ENCODE results near the gene ARL6. TPM values are rescaled to one million over a fixed set of nuclear protein-coding genes. Genes with fewer than 3 reads are reported as not detected.
A peak's percentile ranks its signal among the peaks of the same experiment; 100 is the strongest.

Gene ARL6
- total RNA-seq, 1 donor from 2014 or later = 15.7 TPM

DNA sequence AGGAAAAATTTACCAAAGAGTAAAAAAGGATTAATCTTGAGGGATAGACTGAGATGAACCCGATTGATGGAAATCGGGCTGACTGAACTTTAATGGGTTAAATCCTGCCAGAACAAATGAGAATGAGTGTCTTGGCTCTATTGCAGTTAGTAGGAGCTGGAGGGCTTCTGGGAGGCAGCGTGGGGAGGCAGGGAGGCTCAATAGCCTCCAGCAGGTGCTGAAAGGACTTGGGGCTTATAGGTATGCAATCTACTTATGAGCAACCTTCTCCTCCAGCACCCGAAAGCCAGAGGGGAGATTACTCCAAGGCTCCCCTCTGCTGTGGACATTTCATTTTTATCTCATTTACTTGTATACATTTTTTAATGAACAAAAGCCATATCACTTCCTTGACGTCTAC is 56.2 kb downstream of the ARL6 start:
- TF ChIP-seq POLR2A (IDR thresholded peaks at IDR 0.05) (no peak), POLR2AphosphoS5 (IDR thresholded peaks at IDR 0.05; ENCODE audit: insufficient read depth in 1 of 2, low read depth in 1 of 2) (no peak)
- TF ChIP-seq, protein P1, sequence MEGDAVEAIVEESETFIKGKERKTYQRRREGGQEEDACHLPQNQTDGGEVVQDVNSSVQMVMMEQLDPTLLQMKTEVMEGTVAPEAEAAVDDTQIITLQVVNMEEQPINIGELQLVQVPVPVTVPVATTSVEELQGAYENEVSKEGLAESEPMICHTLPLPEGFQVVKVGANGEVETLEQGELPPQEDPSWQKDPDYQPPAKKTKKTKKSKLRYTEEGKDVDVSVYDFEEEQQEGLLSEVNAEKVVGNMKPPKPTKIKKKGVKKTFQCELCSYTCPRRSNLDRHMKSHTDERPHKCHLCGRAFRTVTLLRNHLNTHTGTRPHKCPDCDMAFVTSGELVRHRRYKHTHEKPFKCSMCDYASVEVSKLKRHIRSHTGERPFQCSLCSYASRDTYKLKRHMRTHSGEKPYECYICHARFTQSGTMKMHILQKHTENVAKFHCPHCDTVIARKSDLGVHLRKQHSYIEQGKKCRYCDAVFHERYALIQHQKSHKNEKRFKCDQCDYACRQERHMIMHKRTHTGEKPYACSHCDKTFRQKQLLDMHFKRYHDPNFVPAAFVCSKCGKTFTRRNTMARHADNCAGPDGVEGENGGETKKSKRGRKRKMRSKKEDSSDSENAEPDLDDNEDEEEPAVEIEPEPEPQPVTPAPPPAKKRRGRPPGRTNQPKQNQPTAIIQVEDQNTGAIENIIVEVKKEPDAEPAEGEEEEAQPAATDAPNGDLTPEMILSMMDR (IDR thresholded peaks at IDR 0.05) = no peak
- no peak overlapping the region for H3K27ac ChIP-seq
- intact Hi-C loops (cut with DNase I) = no loop called here
- no peaks in the 10 kb centered on the region for H3K27me3 ChIP-seq
- no peaks in the 10 kb centered on the region for H3K9me3 ChIP-seq
- no peak for DNase-seq (ENCODE audit: extremely low spot score in 2 of 2)
- peak overlapping the region in 1 of 2 donors; percentile 94 for H3K4me3 ChIP-seq
- H3K4me1 ChIP-seq = peaks cover 21% of the 10 kb centered on the region
- no peaks in the 10 kb centered on the region for H3K36me3 ChIP-seq

DNA sequence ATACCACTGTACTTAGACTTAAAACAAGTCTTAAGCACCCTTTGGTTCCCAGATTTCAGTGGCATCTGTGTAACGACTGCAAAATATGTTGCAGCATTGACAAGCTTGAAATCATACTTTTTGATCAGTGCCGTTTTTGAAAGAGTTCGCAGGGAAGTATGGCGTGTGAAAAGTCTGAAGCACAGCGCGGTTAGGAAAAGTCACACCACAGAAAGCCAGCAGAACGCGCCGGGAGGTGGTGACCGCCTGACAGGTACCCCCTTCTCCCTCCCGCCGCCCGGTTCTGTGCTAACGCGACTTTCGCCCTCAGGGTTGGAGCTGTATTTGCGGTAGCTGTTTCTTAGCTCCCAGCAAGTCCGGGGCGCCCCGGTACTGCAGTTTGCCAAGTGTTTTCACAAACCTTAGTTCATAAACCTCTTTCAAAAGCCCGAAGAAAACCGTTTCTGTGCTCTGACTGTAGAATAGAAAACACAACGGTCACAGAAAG is 56.8 kb downstream of the ARL6 start:
- Histone ChIP-seq H3K36me3 (no peaks in the 10 kb centered on the region), H3K9me3 (no peaks in the 10 kb centered on the region), H3K27ac (peak overlapping the region; percentile 94), H3K27me3 (no peaks in the 10 kb centered on the region), H3K4me1 (peaks cover 27% of the 10 kb centered on the region), H3K4me3 (peak overlapping the region; percentile 83 to 94)
- TF ChIP-seq POLR2A (IDR thresholded peaks at IDR 0.05) = no peak
- TF ChIP-seq POLR2AphosphoS5 (IDR thresholded peaks at IDR 0.05; ENCODE audit: insufficient read depth in 1 of 2, low read depth in 1 of 2) = no peak
- TF ChIP-seq, protein P1 (IDR thresholded peaks at IDR 0.05) = peak in 1 of 3 experiments; percentile 9
- no peak for DNase-seq (ENCODE audit: extremely low spot score in 2 of 2)
- intact Hi-C loops (cut with DNase I) = no loop called here

DNA sequence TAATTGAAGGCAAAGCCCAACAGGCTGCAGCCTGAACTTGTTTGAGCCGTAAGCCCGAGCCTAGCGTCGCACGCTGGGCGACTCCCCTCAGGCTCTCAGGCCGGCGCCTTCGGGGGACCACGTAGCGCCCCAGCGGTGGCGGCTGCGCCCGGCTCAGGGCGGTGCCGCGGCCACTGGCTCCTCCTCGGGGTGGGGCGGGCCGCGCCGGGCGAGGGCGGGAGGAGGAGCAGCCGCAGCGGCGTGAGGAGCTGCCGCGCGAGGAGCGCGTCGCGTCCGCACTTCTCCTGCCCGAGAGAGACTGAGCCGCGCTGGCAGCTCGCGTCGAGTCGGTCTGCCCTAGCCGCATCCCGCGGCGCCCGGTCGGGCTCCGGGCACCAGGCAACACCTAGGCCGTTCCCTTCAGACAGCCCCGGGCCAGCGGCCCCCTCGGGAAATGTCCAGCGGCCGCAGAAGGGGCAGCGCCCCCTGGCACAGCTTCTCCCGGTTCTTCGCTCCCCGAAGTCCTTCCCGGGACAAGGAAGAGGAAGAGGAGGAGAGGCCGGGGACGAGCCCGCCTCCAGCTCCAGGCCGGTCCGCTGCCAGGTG is 57.3 kb downstream of the ARL6 start, which contains the start of gene CRYBG3:
Gene CRYBG3, plus strand, starts transcription at position 238 of the 585 bp plus-strand sequence. Its CDS starts 196 bp downstream, at position 434.
- Histone ChIP-seq H3K27ac (peak within 1 kb of the TSS; percentile 94), H3K4me3 (peak within 1 kb of the TSS; percentile 83 to 94), H3K4me1 (peaks cover 32% of the 10 kb centered on the region), H3K27me3 (no peaks in the 10 kb centered on the region), H3K9me3 (no peaks in the 10 kb centered on the region), H3K36me3 (no peaks in the 10 kb centered on the region)
- TF ChIP-seq, protein P1 (IDR thresholded peaks at IDR 0.05) = peak in 1 of 3 experiments; percentile 6
- TF ChIP-seq POLR2AphosphoS5 (IDR thresholded peaks at IDR 0.05; ENCODE audit: insufficient read depth in 1 of 2, low read depth in 1 of 2) = peak in 1 of 2 donors; percentile 91
- TF ChIP-seq POLR2A (IDR thresholded peaks at IDR 0.05) = peak in 1 of 2 donors; percentile 85
- DNase-seq (ENCODE audit: extremely low spot score in 2 of 2) = no peak
- intact Hi-C loops (cut with DNase I) = no loop called here

DNA sequence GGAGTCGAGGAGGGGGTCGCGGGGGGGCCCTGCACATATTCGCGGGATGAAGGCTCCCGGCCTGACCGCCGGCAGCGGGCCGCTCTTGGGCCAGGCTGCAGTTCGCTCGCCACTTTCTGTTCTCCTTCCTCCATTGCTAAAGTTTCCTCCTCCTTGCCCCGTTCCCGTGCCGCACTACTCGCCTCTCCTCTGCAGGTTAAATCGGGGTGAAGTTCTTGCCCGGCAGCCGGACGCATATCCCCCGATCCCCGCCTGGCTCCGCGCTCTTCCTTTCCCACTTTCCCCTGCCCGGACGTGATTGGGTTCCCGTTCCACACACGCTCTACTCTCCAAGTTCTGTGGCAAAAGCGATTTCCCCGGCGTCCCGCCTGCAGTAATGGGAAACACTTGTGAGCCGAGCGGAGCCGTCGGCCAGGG is 57.8 kb downstream of the ARL6 start:
- Histone ChIP-seq H3K36me3 (no peaks in the 10 kb centered on the region), H3K27me3 (no peaks in the 10 kb centered on the region), H3K9me3 (no peaks in the 10 kb centered on the region), H3K4me3 (peak overlapping the region; percentile 83 to 94), H3K4me1 (peaks cover 37% of the 10 kb centered on the region), H3K27ac (peak overlapping the region; percentile 94)
- DNase-seq (ENCODE audit: extremely low spot score in 2 of 2) = no peak
- TF ChIP-seq, protein P1 (IDR thresholded peaks at IDR 0.05) = no peak
- TF ChIP-seq POLR2A (IDR thresholded peaks at IDR 0.05) (no peak), POLR2AphosphoS5 (IDR thresholded peaks at IDR 0.05; ENCODE audit: insufficient read depth in 1 of 2, low read depth in 1 of 2) (peak in 1 of 2 donors; percentile 9)
- intact Hi-C loops (cut with DNase I) = no loop called here

Measured in vagina (tissue), 2 donors.